Non-pigmented ciliary epithelial cell (primary cell): ENCODE measurements around the gene PRPF40A.

Experiments used
- DNase-seq: peaks from one replicate; pipeline ENCODE4 v3.0.0-alpha.2; 2010; ENCODE audit warnings: low read depth

The PRPF40A gene

GRCh38 chr2:152620208-152620607 is 97.1 kb downstream of the PRPF40A start:
- DNase-seq, result no peak

GRCh38 chr2:152618193-152618564 is 99.1 kb downstream of the PRPF40A start:
- DNase-seq, result no peak

GRCh38 chr2:152617456-152618192 is 99.6 kb downstream of the PRPF40A start:
- DNase-seq, result no peak

- DNase-seq, result no peak
These were observed 102.1 kb downstream of the PRPF40A start for GRCh38 chr2:152615177-152615576.

- no peak for DNase-seq
These were observed 104.0 kb downstream of the PRPF40A start for GRCh38 chr2:152613235-152613634.

- DNase-seq, result peak; percentile 56
These were observed 105.6 kb downstream of the PRPF40A start for GRCh38 chr2:152611458-152612231.

- DNase-seq, result no peak
These were observed 107.6 kb downstream of the PRPF40A start for GRCh38 chr2:152609699-152610098.

GRCh38 chr2:152609154-152609553 is 108.1 kb downstream of the PRPF40A start:
- no peak for DNase-seq

- DNase-seq, result no peak
These were observed 109.4 kb downstream of the PRPF40A start for GRCh38 chr2:152607793-152608300.

GRCh38 chr2:152606941-152607340 is 110.3 kb downstream of the PRPF40A start:
- DNase-seq, result no peak

GRCh38 chr2:152606081-152606480 is 111.2 kb downstream of the PRPF40A start:
- DNase-seq, result no peak

- no peak for DNase-seq
These were observed 114.1 kb downstream of the PRPF40A start for GRCh38 chr2:152603166-152603565.

GRCh38 chr2:152602750-152603149 is 114.5 kb downstream of the PRPF40A start:
- no peak for DNase-seq
